T-cell (primary cell): Measurements from ENCODE around the gene SUN2. TPM values are rescaled to one million over a fixed set of nuclear protein-coding genes. Genes with fewer than 3 reads are reported as not detected.

Experiments used
- ATAC-seq, 4 experiments: fragments of 200-7000 bp in 3 of 4; fragments of 150-1000 bp in 1 of 4; cut with Tn5 transposase; replicated peaks in 1 of 4; 1 replicate in 3 of 4; 2 replicates in 1 of 4; pipeline ENCODE4 v1.10.0; 2021; ENCODE audit warnings: moderate library complexity in 3 of 4, mild to moderate bottlenecking in 2 of 4, moderate number of reproducible peaks in 1 of 4
- CTCF ChIA-PET, 2 donors: fragments of 300-600 bp; sonication (Branson Sonifier 250); formaldehyde crosslinking; loops; one replicate each; lab custom pipeline; 2022; ENCODE audit warnings: antibody characterized with exemption in 2 of 2; lab: Charles Lee
- POLR2A ChIA-PET, 2 donors: fragments of 300-600 bp; sonication (Branson Sonifier 250); formaldehyde crosslinking; loops; one replicate each; lab custom pipeline; 2022; ENCODE audit warnings: antibody characterized with exemption in 2 of 2; lab: Charles Lee
- DNase-seq, 35 experiments: peaks; one replicate each; pipeline versions ENCODE4 v3.0.0 to v3.0.0-alpha.2; 2013 to 2023
- H3K27ac ChIP-seq: one replicate; pipeline ENCODE4 v1.5.1; 2013; ENCODE audit warnings: low read length
- H3K27me3 ChIP-seq, 2 experiments: replicated peaks in 1 of 2; 1 replicate in 1 of 2; 2 replicates in 1 of 2; pipeline versions ENCODE4 v1.6.1 to v1.7.0; 2013; ENCODE audit warnings: low read length in 1 of 2, mixed read lengths in 1 of 2; ENCODE audit not compliant: control insufficient read depth in 2 of 2, insufficient read depth in 2 of 2; ENCODE audit errors: extremely low read depth in 1 of 2
- H3K36me3 ChIP-seq, 2 donors: 1 replicate in 1 of 2; 2 replicates in 1 of 2; pipeline versions ENCODE4 v1.6.1 to v1.7.0; 2013; ENCODE audit warnings: low read length in 1 of 2; ENCODE audit not compliant: control insufficient read depth in 2 of 2, insufficient read depth in 1 of 2; ENCODE audit errors: extremely low read depth in 1 of 2
- H3K4me1 ChIP-seq, 2 experiments: 1 replicate in 1 of 2; 2 replicates in 1 of 2; pipeline versions ENCODE4 v1.6.1 to v1.7.0; 2013; ENCODE audit warnings: low read length in 2 of 2, mixed read lengths in 1 of 2; ENCODE audit not compliant: insufficient read depth in 2 of 2, control insufficient read depth in 1 of 2; ENCODE audit errors: extremely low read depth in 1 of 2
- H3K4me3 ChIP-seq, 2 donors: 1 replicate in 1 of 2; 2 replicates in 1 of 2; pipeline versions ENCODE4 v1.5.1 to v1.7.0; 2013; ENCODE audit warnings: mild to moderate bottlenecking in 2 of 2, low read length in 1 of 2, moderate library complexity in 1 of 2; ENCODE audit not compliant: control insufficient read depth in 1 of 2; ENCODE audit errors: extremely low read depth in 1 of 2
- H3K9me3 ChIP-seq: 2 replicates; pipeline ENCODE4 v1.7.0; 2013
- H3K27ac Mint-ChIP-seq, 2 donors: one replicate each; pipeline ENCODE4 v1.8.0; 2020 to 2021; ENCODE audit warnings: mild to moderate bottlenecking in 2 of 2, mixed read lengths in 2 of 2
- H3K27me3 Mint-ChIP-seq, 2 donors: one replicate each; pipeline ENCODE4 v1.8.0; 2021 to 2022; ENCODE audit warnings: mixed read lengths in 2 of 2
- H3K36me3 Mint-ChIP-seq: one replicate; pipeline ENCODE4 v1.8.0; 2021; ENCODE audit warnings: mixed read lengths
- H3K4me1 Mint-ChIP-seq, 3 donors: one replicate each; pipeline ENCODE4 v1.8.0; 2020 to 2022; ENCODE audit warnings: mixed read lengths in 3 of 3, mild to moderate bottlenecking in 1 of 3
- H3K4me3 Mint-ChIP-seq, 3 donors: one replicate each; pipeline ENCODE4 v1.8.0; 2020 to 2022; ENCODE audit warnings: mild to moderate bottlenecking in 3 of 3, mixed read lengths in 3 of 3, moderate library complexity in 3 of 3
- H3K9me3 Mint-ChIP-seq, 3 donors: one replicate each; pipeline ENCODE4 v1.8.0; 2020 to 2022; ENCODE audit warnings: mixed read lengths in 3 of 3
- WGBS: methylation state at CpG from one replicate; pipeline ENCODE4 v1.1.5; 2013; ENCODE audit warnings: missing lambda C conversion rate; ENCODE audit not compliant: insufficient coverage; 5-methylcytosine and 5-hydroxymethylcytosine counted together
- total RNA-seq, 35 experiments: library from RNA in 6 of 35; stranded (reverse) in 6 of 35; fragments of 120-200 nt in 1 of 35; gene quantifications; one replicate each; pipeline versions ENCODE4 v1.2.1 to v1.2.4 and lab custom pipeline; 2013 to 2026

Gene SUN2
- total RNA-seq, 5 donors from 2014 or later (not counting 1 experiment from before 2014, with no cell fraction given) = 526 to 1,075 (median 979) TPM

GRCh38 chr22:38729946-38730345, 25.9 kb downstream of the SUN2 start:
- H3K4me3 Mint-ChIP-seq = no peak overlapping the region
- H3K27me3 Mint-ChIP-seq = peaks cover 0 to 1% of the 10 kb centered on the region in 2 donors
- Histone ChIP-seq H3K9me3 (no peaks in the 10 kb centered on the region), H3K36me3 (peaks cover 44 to 80% of the 10 kb centered on the region in 2 donors), H3K27me3 (no peaks in the 10 kb centered on the region), H3K4me1 (peaks cover 0 to 51% of the 10 kb centered on the region in 2 experiments), H3K27ac (no peak overlapping the region), H3K4me3 (no peak overlapping the region)
- ChIA-PET CTCF (interaction anchor here in 1 of 2 donors (0.6 kb wide), 1 partner anchor 24 kb away, joined by 3 read pairs; the partner anchor contains the start of gene GTPBP1), POLR2A (interaction anchor here in 1 of 2 donors (0.7 kb wide), 2 partner anchors 8 to 318 kb away, joined by 3 to 4 read pairs; no protein-coding TSS in a partner anchor)
- no peaks in the 10 kb centered on the region for H3K9me3 Mint-ChIP-seq
- H3K36me3 Mint-ChIP-seq = peaks cover 58% of the 10 kb centered on the region
- peaks cover 32 to 42% (median 34%) of the 10 kb centered on the region in 3 donors for H3K4me1 Mint-ChIP-seq
- DNase-seq = no peak
- ATAC-seq = no peak
- WGBS = 94% methylated on average over 3 of the region's 6 CpGs
- H3K27ac Mint-ChIP-seq = peak overlapping the region; percentile 55 to 82

- peaks cover 0 to 1% of the 10 kb centered on the region in 2 donors for H3K27me3 Mint-ChIP-seq
- CTCF ChIA-PET = interaction anchor here in 1 of 2 donors (0.6 kb wide), 1 partner anchor 24 kb away, joined by 3 read pairs; the partner anchor contains the start of gene GTPBP1
These were observed 26.7 kb downstream of the SUN2 start for GRCh38 chr22:38728871-38729796.

GRCh38 chr22:38727530-38728451, 28.0 kb downstream of the SUN2 start:
- ChIA-PET CTCF (no interaction called here), POLR2A (interaction anchor here in 1 of 2 donors (0.6 kb wide), 1 partner anchor 294 kb away, joined by 4 read pairs; no protein-coding TSS in a partner anchor)
- Mint-ChIP-seq H3K27me3 (no peaks in the 10 kb centered on the region), H3K27ac (peak overlapping the region in 1 of 2 donors; percentile 71), H3K4me3 (no peak overlapping the region), H3K9me3 (no peaks in the 10 kb centered on the region), H3K4me1 (peaks cover 14 to 25% (median 21%) of the 10 kb centered on the region in 3 donors), H3K36me3 (peaks cover 71% of the 10 kb centered on the region)
- H3K9me3 ChIP-seq = no peaks in the 10 kb centered on the region
- H3K4me3 ChIP-seq = no peak overlapping the region
- ATAC-seq (no peak), DNase-seq (no peak)
- H3K4me1 ChIP-seq = peaks cover 0 to 34% of the 10 kb centered on the region in 2 experiments
- 97% methylated on average over 12 of the region's 15 CpGs for WGBS
- no peak overlapping the region for H3K27ac ChIP-seq
- H3K36me3 ChIP-seq = peaks cover 34 to 88% of the 10 kb centered on the region in 2 donors
- no peaks in the 10 kb centered on the region for H3K27me3 ChIP-seq

More at GRCh38 chr22:38728871-38729796, 26.7 kb downstream of the SUN2 start:
- no peaks in the 10 kb centered on the region for H3K9me3 Mint-ChIP-seq
- H3K27ac ChIP-seq = no peak overlapping the region
- ATAC-seq (no peak), DNase-seq (no peak)
- peaks cover 39 to 82% of the 10 kb centered on the region in 2 donors for H3K36me3 ChIP-seq
- H3K27me3 ChIP-seq = no peaks in the 10 kb centered on the region
- peaks cover 59% of the 10 kb centered on the region for H3K36me3 Mint-ChIP-seq
- no peaks in the 10 kb centered on the region for H3K9me3 ChIP-seq
- peaks cover 0 to 45% of the 10 kb centered on the region in 2 experiments for H3K4me1 ChIP-seq
- H3K4me1 Mint-ChIP-seq = peaks cover 26 to 38% (median 30%) of the 10 kb centered on the region in 3 donors
- peak overlapping the region; percentile 57 to 82 for H3K27ac Mint-ChIP-seq
- no peak overlapping the region for H3K4me3 Mint-ChIP-seq
- no peak overlapping the region for H3K4me3 ChIP-seq
- 97% methylated on average over 17 of the region's 18 CpGs for WGBS
- POLR2A ChIA-PET = interaction anchor here in 1 of 2 donors (0.5 to 0.7 kb wide), 2 partner anchors 9 to 319 kb away, joined by 3 to 4 read pairs; no protein-coding TSS in a partner anchor

GRCh38 chr22:38727123-38727522, 28.7 kb downstream of the SUN2 start:
- ATAC-seq (no peak), DNase-seq (no peak)
- peaks cover 10 to 23% (median 15%) of the 10 kb centered on the region in 3 donors for H3K4me1 Mint-ChIP-seq
- Histone ChIP-seq H3K27ac (no peak overlapping the region), H3K4me3 (no peak overlapping the region), H3K9me3 (no peaks in the 10 kb centered on the region), H3K36me3 (peaks cover 34 to 94% of the 10 kb centered on the region in 2 donors), H3K27me3 (no peaks in the 10 kb centered on the region), H3K4me1 (peaks cover 0 to 28% of the 10 kb centered on the region in 2 experiments)
- WGBS = 89% methylated on average over 6 of the region's 12 CpGs
- no peak overlapping the region for H3K4me3 Mint-ChIP-seq
- peak overlapping the region in 1 of 2 donors; percentile 52 for H3K27ac Mint-ChIP-seq
- H3K27me3 Mint-ChIP-seq = no peaks in the 10 kb centered on the region
- ChIA-PET POLR2A (interaction anchor here in 1 of 2 donors (0.6 kb wide), 1 partner anchor 295 kb away, joined by 4 read pairs; no protein-coding TSS in a partner anchor), CTCF (no interaction called here)
- H3K9me3 Mint-ChIP-seq = no peaks in the 10 kb centered on the region
- peaks cover 74% of the 10 kb centered on the region for H3K36me3 Mint-ChIP-seq

- DNase-seq (no peak), ATAC-seq (no peak)
- POLR2A ChIA-PET = interaction anchor here in 1 of 2 donors (1.0 kb wide), 1 partner anchor 47 kb away, joined by 3 read pairs; no protein-coding TSS in a partner anchor
- peaks cover 0 to 17% of the 10 kb centered on the region in 2 experiments for H3K4me1 ChIP-seq
- Mint-ChIP-seq H3K27ac (peak overlapping the region in 1 of 2 donors; percentile 3), H3K27me3 (no peaks in the 10 kb centered on the region), H3K9me3 (no peaks in the 10 kb centered on the region), H3K4me3 (no peak overlapping the region), H3K36me3 (peaks cover 80% of the 10 kb centered on the region), H3K4me1 (peaks cover 8 to 22% (median 14%) of the 10 kb centered on the region in 3 donors)
- 91% methylated on average over 11 of the region's 18 CpGs for WGBS
- CTCF ChIA-PET = interaction anchor here (0.5 to 1.6 kb wide), 4 partner anchors 21 to 122 kb away, joined by 3 to 10 read pairs (median 4); partner anchors contain the start of gene GTPBP1 (in 1 of the 2)
- no peak overlapping the region for H3K4me3 ChIP-seq
- H3K36me3 ChIP-seq = peaks cover 38 to 96% of the 10 kb centered on the region in 2 donors
- H3K9me3 ChIP-seq = no peaks in the 10 kb centered on the region
- no peak overlapping the region for H3K27ac ChIP-seq
- no peaks in the 10 kb centered on the region for H3K27me3 ChIP-seq
These were observed 29.7 kb downstream of the SUN2 start for GRCh38 chr22:38725900-38726655.
